HepG2 (cell line): ENCODE data around the gene NTM. TPM values are rescaled to one million over a fixed set of nuclear protein-coding genes. Genes with fewer than 3 reads are reported as not detected.

Experiments
- ATAC-seq: fragments of 200-7000 bp; cut with Tn5 transposase; 3 replicates; pipeline ENCODE4 v1.9.1; 2020; ENCODE audit warnings: mild to moderate bottlenecking, moderate library complexity
- BruUV-seq: library from RNA; stranded (reverse); fragments of 400-500 nt; replicated peaks from 2 replicates; lab custom pipeline; 2021; lab: Mats Ljungman, UMichigan
- CTCF ChIA-PET: fragments of 300-600 bp; formaldehyde crosslinking; extraction: SDS; loops from one replicate; lab custom pipeline; 2021; ENCODE audit warnings: low total read pairs, inconsistent platforms, low intra/inter-chr PET ratio; lab: Yijun Ruan, JAX
- POLR2A ChIA-PET: fragments of 350-600 bp; sonication (Branson Sonifier 250); formaldehyde crosslinking; loops from one replicate; lab custom pipeline; 2020; ENCODE audit warnings: antibody characterized with exemption, inconsistent platforms; lab: Yijun Ruan, JAX
- DNase-seq: peaks from one replicate; pipeline ENCODE4 v3.0.0-alpha.2; 2015; ENCODE audit warnings: low spot score
- FAIRE-seq: peaks from 3 replicates; lab custom pipeline; 2011; peaks lifted over from hg19 to GRCh38; lab: Jason Lieb, UNC
- H2AFZ ChIP-seq: one replicate; pipeline ENCODE4 v1.6.1; 2011; ENCODE audit warnings: low read length, inconsistent platforms
- H3K27ac ChIP-seq: fragments of 300-600 bp; 3 replicates; pipeline ENCODE4 v1.8.0; 2011; ENCODE audit warnings: mixed run types, mild to moderate bottlenecking, mixed read lengths, low read length, inconsistent platforms; ENCODE audit not compliant: insufficient read depth; ENCODE audit errors: extremely low read length
- H3K27me3 ChIP-seq, 2 experiments: fragments of 200-600 bp in 1 of 2; 2 replicates in 1 of 2; 3 replicates in 1 of 2; pipeline versions ENCODE4 v1.6.0 to v1.8.0; 2011; ENCODE audit warnings: low read length in 2 of 2, mild to moderate bottlenecking in 2 of 2, moderate library complexity in 2 of 2, inconsistent platforms in 1 of 2; ENCODE audit not compliant: insufficient read depth in 2 of 2, control insufficient read depth in 1 of 2
- H3K36me3 ChIP-seq, 2 experiments: fragments of 200-600 bp in 1 of 2; replicated peaks in 1 of 2; 2 replicates in 1 of 2; 3 replicates in 1 of 2; pipeline versions ENCODE4 v1.5.1 to v1.8.0; 2011; ENCODE audit warnings: low read length in 2 of 2, inconsistent platforms in 1 of 2; ENCODE audit not compliant: insufficient read depth in 2 of 2, control insufficient read depth in 1 of 2
- H3K4me1 ChIP-seq: 2 replicates; pipeline ENCODE4 v1.5.1; 2012; ENCODE audit warnings: low read length, inconsistent platforms; ENCODE audit not compliant: insufficient read depth
- H3K4me2 ChIP-seq: 2 replicates; pipeline ENCODE4 v1.6.0; 2011; ENCODE audit warnings: low read depth, low read length, inconsistent platforms
- H3K4me3 ChIP-seq, 3 experiments: fragments of 200-600 bp in 1 of 3; sonication (generic), shearing (Covaris generic) in 1 of 3; replicated peaks in 1 of 3; 2 replicates each; pipeline ENCODE4 v1.5.1; 2011 to 2016; ENCODE audit warnings: low read length in 3 of 3, inconsistent platforms in 2 of 3, low read depth in 2 of 3, mild to moderate bottlenecking in 2 of 3, control low read depth in 1 of 3, mixed read lengths in 1 of 3; ENCODE audit not compliant: insufficient read depth in 1 of 3
- H3K79me2 ChIP-seq: one replicate; pipeline ENCODE4 v1.6.1; 2011; ENCODE audit warnings: low read length, inconsistent platforms; ENCODE audit not compliant: insufficient read depth
- H3K9ac ChIP-seq: 2 replicates; pipeline ENCODE4 v1.6.0; 2011; ENCODE audit warnings: mild to moderate bottlenecking, low read depth, low read length, inconsistent platforms; ENCODE audit not compliant: insufficient read depth
- H3K9me3 ChIP-seq: 2 replicates; pipeline ENCODE4 v1.5.1; 2012; ENCODE audit warnings: mild to moderate bottlenecking, low read length
- H4K20me1 ChIP-seq: 2 replicates; pipeline ENCODE4 v1.6.0; 2011; ENCODE audit warnings: inconsistent platforms, mild to moderate bottlenecking, low read length, moderate library complexity; ENCODE audit not compliant: insufficient read depth
- BCL3 ChIP-seq: sonication (generic); formaldehyde crosslinking; IDR thresholded peaks from 2 replicates; pipeline ENCODE4 v1.5.1; 2020; ENCODE audit warnings: mild to moderate bottlenecking, missing genetic modification reagents, moderate library complexity
- GATAD2A ChIP-seq: IDR thresholded peaks from 2 replicates; pipeline ENCODE4 v1.6.1; 2016
- MAX ChIP-seq: IDR thresholded peaks from 2 replicates; pipeline ENCODE4 v1.6.1; 2012; ENCODE audit warnings: inconsistent platforms
- POGZ ChIP-seq: sonication (generic); formaldehyde crosslinking; IDR thresholded peaks from 2 replicates; pipeline ENCODE4 v1.4.0; 2020; ENCODE audit warnings: mild to moderate bottlenecking, missing genetic modification reagents
- SMAD9 ChIP-seq: sonication (generic); formaldehyde crosslinking; IDR thresholded peaks from 2 replicates; pipeline ENCODE4 v1.5.1; 2020; ENCODE audit warnings: mild to moderate bottlenecking, missing genetic modification reagents
- SP140L ChIP-seq: sonication (generic); formaldehyde crosslinking; IDR thresholded peaks from 2 replicates; pipeline ENCODE4 v1.4.0; 2020; ENCODE audit warnings: missing genetic modification reagents, borderline replicate concordance
- TCF7 ChIP-seq: sonication (generic); IDR thresholded peaks from 2 replicates; pipeline ENCODE4 v1.6.1; 2016; ENCODE audit warnings: antibody characterized with exemption, low read depth
- TERF1 ChIP-seq: sonication (generic); formaldehyde crosslinking; IDR thresholded peaks from 2 replicates; pipeline ENCODE4 v1.8.0; 2022; ENCODE audit warnings: mild to moderate bottlenecking, missing genetic modification reagents, moderate library complexity
- TOPORS ChIP-seq: sonication (generic); formaldehyde crosslinking; IDR thresholded peaks from 2 replicates; pipeline ENCODE4 v1.8.0; 2023; ENCODE audit warnings: mild to moderate bottlenecking, missing genetic modification reagents
- ZBTB1 ChIP-seq: sonication (generic); formaldehyde crosslinking; IDR thresholded peaks from 2 replicates; pipeline ENCODE4 v1.4.0; 2020; ENCODE audit warnings: missing genetic modification reagents, borderline replicate concordance
- ZNF230 ChIP-seq: sonication (generic); formaldehyde crosslinking; IDR thresholded peaks from 2 replicates; pipeline ENCODE4 v1.4.0; 2020; ENCODE audit warnings: mild to moderate bottlenecking, missing genetic modification reagents
- ZNF260 ChIP-seq: sonication (generic); formaldehyde crosslinking; IDR thresholded peaks from 2 replicates; pipeline ENCODE4 v1.4.0; 2020; ENCODE audit warnings: missing genetic modification reagents, low read depth, mild to moderate bottlenecking, borderline replicate concordance
- ZNF282 ChIP-seq: fragments of 450-650 bp; IDR thresholded peaks from 2 replicates; pipeline ENCODE4 v1.6.1; 2018; ENCODE audit not compliant: partially characterized antibody
- ZNF407 ChIP-seq: sonication (generic); formaldehyde crosslinking; IDR thresholded peaks from one replicate; pipeline ENCODE4 v1.5.1; 2020; ENCODE audit warnings: mild to moderate bottlenecking, missing genetic modification reagents; ENCODE audit errors: not compliant biosample characterization
- ZNF724P ChIP-seq: sonication (generic); formaldehyde crosslinking; IDR thresholded peaks from 2 replicates; pipeline ENCODE4 v1.8.0; 2022; ENCODE audit warnings: missing genetic modification reagents, borderline replicate concordance
- ZNF761 ChIP-seq: sonication (generic); formaldehyde crosslinking; conservative IDR thresholded peaks from 2 replicates; pipeline ENCODE4 v1.4.0; 2020; ENCODE audit warnings: mild to moderate bottlenecking, missing genetic modification reagents
- WGBS: methylation state at CpG from one replicate; pipeline ENCODE4 v1.1.6; 2017; ENCODE audit warnings: low lambda C conversion rate; 5-methylcytosine and 5-hydroxymethylcytosine counted together
- in situ Hi-C: cut with HindIII; loops from 2 replicates; pipeline ENCODE4 v1.10.0; 2017; ENCODE audit warnings: low pct_unique_long_range_greater_than_20kb; ENCODE audit not compliant: extremely low pct_ligation_motif_present
- intact Hi-C: fragments of 100-400 bp; cut with micrococcal nuclease; formaldehyde crosslinking; loops from one replicate; pipeline ENCODE4 v1.10.0; 2022; ENCODE audit not compliant: unreplicated experiment
- polyA plus RNA-seq, 8 experiments: library from polyadenylated mRNA; depleted of rRNA in 3 of 8; stranded (reverse) in 7 of 8; unstranded in 1 of 8; fragments of >200 nt; fragmentation: Illumina TruSeq in 4 of 8; extraction: Trizol in 4 of 8; gene quantifications; 2 replicates each; pipeline versions ENCODE4 v1.2.1 to v1.2.3, GENCODE V29; 2011 to 2016; ENCODE audit warnings: low read depth in 4 of 8, missing spikeins in 1 of 8, mixed read lengths in 1 of 8; ENCODE audit not compliant: insufficient read depth in 1 of 8
- total RNA-seq, 5 experiments: library from RNA; depleted of rRNA; stranded (reverse); fragments of >200 nt; fragmentation: Illumina TruSeq; extraction: Trizol; gene quantifications; 2 replicates each; pipeline ENCODE4 v1.2.3, GENCODE V29; 2016; ENCODE audit warnings: low read depth in 1 of 5

Gene NTM
- total and polyA plus RNA-seq, 2 of the 13 experiments (the other 11 are each of a cell fraction or from before 2014, with no cell fraction given): not detected

GRCh38 chr11:131618201-131618600 is 247.8 kb downstream of the NTM start:
- Histone ChIP-seq H3K27me3 (peaks cover 2 to 36% of the 10 kb centered on the region in 2 experiments; a peak in 4 of 5 replicates), H3K36me3 (no peaks in the 10 kb centered on the region), H3K79me2 (no peaks in the 10 kb centered on the region), H3K9ac (no peak overlapping the region), H3K4me2 (no peak overlapping the region), H4K20me1 (no peaks in the 10 kb centered on the region), H3K4me3 (no peak overlapping the region), H3K9me3 (no peaks in the 10 kb centered on the region), H3K27ac (no peak overlapping the region), H3K4me1 (no peaks in the 10 kb centered on the region), H2AFZ (no peak overlapping the region)
- CTCF ChIA-PET: no interaction called here
- in situ Hi-C loops: no loop called here
- ATAC-seq: no peak
- DNase-seq: no peak
- intact Hi-C loops: no loop called here
- FAIRE-seq: no peak
- WGBS: 6% methylated on average over 2 of the region's 5 CpGs
- no TSS peak for BruUV-seq
- POLR2A ChIA-PET: no interaction called here
- no peak for TF ChIP-seq ZNF230 (CRISPR knock-in tag)
- no peak for TF ChIP-seq TERF1 (CRISPR knock-in tag)
- TF ChIP-seq GATAD2A: no peak
- TF ChIP-seq ZNF761 (CRISPR knock-in tag): no peak
- no peak for TF ChIP-seq ZNF260 (CRISPR knock-in tag)
- no peak for TF ChIP-seq ZNF407 (CRISPR knock-in tag)
- no peak for TF ChIP-seq ZNF282
- no peak for TF ChIP-seq ZNF724P
- TF ChIP-seq ZBTB1 (CRISPR knock-in tag): no peak
- TF ChIP-seq BCL3 (CRISPR knock-in tag): no peak
- TF ChIP-seq TCF7: no peak
- TF ChIP-seq MAX: no peak
- no peak for TF ChIP-seq TOPORS (CRISPR knock-in tag)
- TF ChIP-seq POGZ (CRISPR knock-in tag): no peak
- TF ChIP-seq SMAD9 (CRISPR knock-in tag): no peak
- no peak for TF ChIP-seq SP140L (CRISPR knock-in tag)
